Duodenal mucosa (tissue), 2 donors: ENCODE measurements around the gene TOB2.

ENCODE experiments used
- H3K27ac ChIP-seq: one replicate; pipeline ENCODE4 v1.7.0; 2013; ENCODE audit warnings: low read depth, low read length
- H3K27me3 ChIP-seq, 2 donors: one replicate each; pipeline ENCODE4 v1.7.0; 2013; ENCODE audit warnings: low read length in 2 of 2, control low read depth in 1 of 2; ENCODE audit not compliant: insufficient read depth in 2 of 2, control insufficient read depth in 1 of 2
- H3K36me3 ChIP-seq, 2 donors: one replicate each; pipeline ENCODE4 v1.7.0; 2013; ENCODE audit warnings: low read length in 2 of 2, control low read depth in 1 of 2; ENCODE audit not compliant: insufficient read depth in 2 of 2, control insufficient read depth in 1 of 2
- H3K4me1 ChIP-seq, 2 donors: one replicate each; pipeline ENCODE4 v1.7.0; 2013; ENCODE audit warnings: low read length in 2 of 2, control low read depth in 1 of 2; ENCODE audit not compliant: insufficient read depth in 2 of 2, control insufficient read depth in 1 of 2
- H3K4me3 ChIP-seq, 2 donors: one replicate each; pipeline ENCODE4 v1.7.0; 2013; ENCODE audit warnings: low read length in 2 of 2, low read depth in 1 of 2
- H3K9ac ChIP-seq, 2 donors: one replicate each; pipeline ENCODE4 v1.7.0; 2013; ENCODE audit warnings: low read length in 2 of 2, low read depth in 1 of 2
- H3K9me3 ChIP-seq, 2 donors: one replicate each; pipeline ENCODE4 v1.7.0; 2013; ENCODE audit warnings: low read length in 2 of 2, control low read depth in 1 of 2; ENCODE audit not compliant: control insufficient read depth in 1 of 2

TOB2 gene, protein sequence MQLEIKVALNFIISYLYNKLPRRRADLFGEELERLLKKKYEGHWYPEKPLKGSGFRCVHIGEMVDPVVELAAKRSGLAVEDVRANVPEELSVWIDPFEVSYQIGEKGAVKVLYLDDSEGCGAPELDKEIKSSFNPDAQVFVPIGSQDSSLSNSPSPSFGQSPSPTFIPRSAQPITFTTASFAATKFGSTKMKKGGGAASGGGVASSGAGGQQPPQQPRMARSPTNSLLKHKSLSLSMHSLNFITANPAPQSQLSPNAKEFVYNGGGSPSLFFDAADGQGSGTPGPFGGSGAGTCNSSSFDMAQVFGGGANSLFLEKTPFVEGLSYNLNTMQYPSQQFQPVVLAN

DNA sequence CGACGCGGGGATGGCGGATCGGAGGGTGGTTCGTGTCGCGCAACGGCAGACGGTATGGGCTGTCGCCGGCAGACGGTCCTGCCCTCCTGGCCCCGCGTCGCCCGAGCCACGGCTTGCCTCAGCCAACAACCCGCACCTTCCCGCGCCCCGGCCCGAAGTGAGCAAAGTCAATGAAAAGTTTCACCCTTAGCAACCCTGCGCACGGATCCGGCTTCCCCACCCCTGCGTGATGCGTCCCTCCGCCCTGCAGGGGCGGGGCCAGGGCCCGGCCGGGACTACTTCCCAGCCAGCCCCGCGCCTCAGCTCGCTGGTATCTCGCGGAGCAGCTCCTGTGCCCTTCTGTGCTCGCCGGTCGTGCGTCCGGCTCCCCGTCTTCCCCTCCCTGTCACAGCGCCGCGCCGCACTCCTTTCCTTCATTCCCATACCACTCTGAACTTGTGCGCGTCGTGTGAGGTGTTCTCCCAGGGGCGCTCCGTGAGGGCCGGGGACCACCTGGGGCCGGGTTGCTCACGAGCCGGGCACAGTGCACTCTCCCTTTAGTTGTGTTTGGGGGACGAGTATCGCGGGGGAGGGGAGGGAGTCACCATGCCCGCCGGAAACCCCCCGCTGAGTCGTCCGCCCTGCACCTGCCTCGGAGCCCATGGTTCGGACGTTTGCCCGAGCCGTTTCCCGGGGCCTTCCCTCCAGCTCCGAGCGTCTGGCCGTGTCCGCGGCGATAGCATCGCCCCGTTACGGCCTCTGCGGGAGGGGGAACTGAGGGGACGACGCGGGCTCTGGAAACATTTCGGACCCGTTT, at the start of gene TOB2:
Gene TOB2, minus strand, starts transcription at position 163 of the 796 bp plus-strand sequence. CDS start 9,456 bp downstream, outside the sequence.
- Histone ChIP-seq H3K36me3 (peaks cover 5 to 15% of the 10 kb centered on the region in 2 donors), H3K4me1 (peaks cover 22 to 23% of the 10 kb centered on the region in 2 donors), H3K9me3 (no peaks in the 10 kb centered on the region), H3K27ac (peak within 1 kb of the TSS; percentile 99), H3K4me3 (peak within 1 kb of the TSS; percentile 96 to 97), H3K27me3 (no peaks in the 10 kb centered on the region), H3K9ac (peak within 1 kb of the TSS; percentile 96 to 97)

DNA sequence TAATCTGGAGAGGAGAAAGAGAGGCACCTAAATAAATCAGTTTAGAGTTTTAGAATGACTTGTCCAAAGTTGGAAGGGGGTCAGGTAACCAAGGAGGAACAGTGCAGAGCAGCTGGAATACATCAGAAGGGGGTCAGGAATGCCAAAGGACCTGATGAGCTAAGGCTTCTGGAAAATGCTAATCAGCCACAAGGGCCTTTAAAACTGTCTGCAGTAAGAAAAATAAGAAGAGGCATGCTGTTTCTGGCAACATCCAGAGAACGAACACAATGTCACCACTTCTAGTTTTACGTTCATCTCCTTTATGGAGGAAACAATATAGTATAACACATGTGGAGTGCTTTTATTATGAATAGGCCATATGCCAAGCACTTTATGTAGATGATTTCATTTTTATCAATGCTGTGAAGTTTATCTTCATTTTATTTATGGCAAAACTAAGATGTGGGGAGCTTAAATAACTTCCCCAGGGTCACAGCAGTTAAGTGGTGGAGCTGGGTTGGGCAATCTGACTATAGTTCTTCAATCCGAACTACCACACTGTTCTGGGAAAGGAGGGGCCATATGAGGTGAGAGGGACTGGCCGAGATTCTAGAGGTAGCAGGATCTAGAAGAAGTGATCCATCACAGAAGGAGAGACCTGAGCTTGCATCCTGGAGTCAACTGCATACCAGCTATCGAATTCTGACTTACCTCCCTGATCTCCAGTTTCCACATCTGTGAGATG, 44.9 kb upstream of the TOB2 start:
- H3K36me3 ChIP-seq, result peaks cover 7 to 22% of the 10 kb centered on the region in 2 donors
- H3K9me3 ChIP-seq, result no peaks in the 10 kb centered on the region
- peaks cover 25 to 42% of the 10 kb centered on the region in 2 donors for H3K4me1 ChIP-seq
- no peak overlapping the region for H3K4me3 ChIP-seq
- no peak overlapping the region for H3K9ac ChIP-seq
- H3K27ac ChIP-seq, result no peak overlapping the region
- H3K27me3 ChIP-seq, result no peaks in the 10 kb centered on the region

DNA sequence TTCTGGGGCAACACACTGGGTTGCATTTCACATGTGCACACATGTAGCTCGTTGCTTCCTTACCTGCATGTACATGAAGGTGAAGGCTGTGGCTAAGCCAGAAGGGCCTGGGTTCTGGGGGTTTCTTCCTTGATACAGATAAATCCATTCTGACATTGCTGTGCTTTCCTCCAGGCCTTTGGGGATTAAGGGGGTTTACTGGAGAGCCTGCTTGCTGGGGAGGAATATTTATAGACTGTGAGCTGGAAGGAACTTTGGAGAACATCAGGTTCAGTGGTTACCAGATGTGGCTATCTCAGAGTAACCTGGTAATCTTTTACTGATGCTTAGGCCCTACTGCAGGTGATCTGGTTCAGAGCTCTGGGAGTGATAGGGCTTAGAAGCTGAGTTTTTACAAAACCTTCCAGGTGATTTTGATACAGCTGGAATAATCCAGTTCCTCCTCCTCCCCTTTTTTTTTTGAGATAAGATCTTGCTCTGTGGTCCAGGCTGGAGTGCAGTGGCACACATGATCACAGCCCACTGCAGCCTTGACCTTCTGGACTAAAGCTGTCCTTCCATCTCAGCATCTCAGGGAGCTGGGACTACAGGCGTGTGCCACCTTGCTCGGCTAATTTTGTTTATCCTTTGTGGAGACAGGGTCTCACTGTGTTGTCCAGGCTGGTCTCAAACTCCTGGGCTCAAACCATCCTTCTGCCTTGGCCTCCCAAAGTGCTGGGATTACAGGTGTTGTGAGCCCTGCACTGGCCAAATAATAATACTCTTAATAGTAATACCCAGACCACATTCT, 42.2 kb upstream of the TOB2 start:
- Histone ChIP-seq H3K4me3 (no peak overlapping the region), H3K9me3 (no peaks in the 10 kb centered on the region), H3K27ac (no peak overlapping the region), H3K36me3 (peaks cover 4 to 8% of the 10 kb centered on the region in 2 donors), H3K4me1 (peaks cover 34 to 49% of the 10 kb centered on the region in 2 donors), H3K27me3 (no peaks in the 10 kb centered on the region), H3K9ac (peak overlapping the region in 1 of 2 donors; percentile 52)

DNA sequence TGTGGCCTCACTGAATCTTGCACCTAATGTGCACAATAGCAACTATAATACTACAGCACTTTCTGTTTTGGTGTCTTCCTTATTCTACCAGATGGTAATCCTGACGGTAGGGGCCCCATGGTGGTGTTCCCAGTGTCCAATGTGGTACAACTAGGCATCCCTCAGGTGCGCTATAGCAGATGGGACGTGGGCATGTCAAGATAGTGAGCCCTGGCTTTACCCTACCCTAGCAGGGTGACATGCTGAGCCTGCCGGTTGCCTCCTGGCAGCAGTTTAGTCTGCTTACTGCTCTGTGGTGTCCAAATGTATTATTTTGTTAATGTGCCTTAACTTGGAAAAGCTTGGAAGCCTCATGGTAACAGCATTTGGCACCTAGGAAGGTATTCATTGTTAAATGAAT, 41.5 kb upstream of the TOB2 start:
- Histone ChIP-seq H3K27ac (no peak overlapping the region), H3K9me3 (no peaks in the 10 kb centered on the region), H3K9ac (peak overlapping the region in 1 of 2 donors; percentile 52)

DNA sequence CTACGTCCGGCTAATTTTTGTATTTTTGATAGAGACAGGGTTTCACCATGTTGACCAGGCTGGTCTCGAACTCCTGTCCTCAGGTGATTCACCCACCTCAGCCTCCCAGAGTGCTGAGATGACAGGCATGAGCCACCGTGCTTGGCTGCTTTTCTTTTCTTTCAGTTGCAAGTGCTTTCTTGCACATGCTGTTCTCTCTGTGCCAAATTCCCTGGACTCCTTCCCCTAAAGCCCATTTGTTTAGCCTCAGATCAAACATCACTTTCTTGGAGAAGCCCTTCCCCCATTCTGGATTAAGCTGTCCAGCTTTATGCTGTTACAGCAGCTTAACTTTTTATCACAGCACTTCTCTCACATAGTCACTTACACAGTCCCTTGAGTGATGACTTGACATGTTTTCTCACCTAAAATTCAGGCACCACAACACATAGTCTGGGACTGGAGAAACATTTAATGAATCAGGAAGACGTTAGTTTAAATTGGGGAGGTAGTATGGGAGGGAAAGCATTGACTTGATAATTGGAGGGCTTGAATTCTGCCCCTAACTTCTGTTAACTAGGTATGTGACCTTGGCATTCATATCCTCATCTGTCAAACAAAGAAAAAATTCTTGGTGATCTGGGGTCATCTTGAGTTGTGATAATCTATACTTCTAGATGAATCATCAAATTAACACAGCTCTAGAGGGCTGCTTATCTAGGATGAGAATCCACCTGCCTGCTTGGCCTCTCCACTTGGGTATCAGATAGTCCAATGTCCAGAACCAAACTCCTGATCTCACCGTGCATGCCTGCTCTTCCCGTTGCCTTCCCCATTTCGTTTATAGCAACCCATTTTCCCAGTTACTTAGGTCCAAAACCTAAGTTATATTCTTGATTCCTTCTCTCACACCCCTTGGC, 40.7 kb upstream of the TOB2 start:
- H3K36me3 ChIP-seq, result peaks cover 0 to 10% of the 10 kb centered on the region in 2 donors
- no peak overlapping the region for H3K9ac ChIP-seq
- no peak overlapping the region for H3K4me3 ChIP-seq
- H3K27me3 ChIP-seq, result no peaks in the 10 kb centered on the region
- peaks cover 38 to 60% of the 10 kb centered on the region in 2 donors for H3K4me1 ChIP-seq
- H3K9me3 ChIP-seq, result no peaks in the 10 kb centered on the region
- H3K27ac ChIP-seq, result no peak overlapping the region

More for the DNA sequence above, 41.5 kb upstream of the TOB2 start:
- Histone ChIP-seq H3K4me3 (no peak overlapping the region), H3K27me3 (no peaks in the 10 kb centered on the region), H3K36me3 (peaks cover 2 to 10% of the 10 kb centered on the region in 2 donors), H3K4me1 (peaks cover 38 to 53% of the 10 kb centered on the region in 2 donors)

DNA sequence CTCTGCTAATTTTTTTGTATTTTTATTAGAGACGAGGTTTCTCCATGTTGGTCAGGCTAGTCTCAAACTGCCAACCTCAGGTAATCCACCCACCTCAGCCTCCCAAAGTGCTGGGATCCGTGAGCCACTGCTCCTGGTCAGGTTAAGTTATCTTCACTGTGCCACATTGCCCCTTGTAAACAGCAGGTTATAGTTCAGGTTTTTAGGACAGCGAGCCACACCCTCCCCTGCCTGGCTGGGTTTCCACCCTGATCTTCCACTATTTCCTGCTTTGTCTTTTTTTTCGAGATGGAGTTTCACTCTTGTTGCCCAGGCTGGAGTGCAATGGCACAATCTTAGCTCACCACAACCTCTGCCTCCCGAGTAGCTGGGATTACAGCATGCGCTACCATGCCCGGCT, 38.4 kb upstream of the TOB2 start:
- Histone ChIP-seq H3K4me1 (peaks cover 49 to 55% of the 10 kb centered on the region in 2 donors), H3K27ac (no peak overlapping the region)

DNA sequence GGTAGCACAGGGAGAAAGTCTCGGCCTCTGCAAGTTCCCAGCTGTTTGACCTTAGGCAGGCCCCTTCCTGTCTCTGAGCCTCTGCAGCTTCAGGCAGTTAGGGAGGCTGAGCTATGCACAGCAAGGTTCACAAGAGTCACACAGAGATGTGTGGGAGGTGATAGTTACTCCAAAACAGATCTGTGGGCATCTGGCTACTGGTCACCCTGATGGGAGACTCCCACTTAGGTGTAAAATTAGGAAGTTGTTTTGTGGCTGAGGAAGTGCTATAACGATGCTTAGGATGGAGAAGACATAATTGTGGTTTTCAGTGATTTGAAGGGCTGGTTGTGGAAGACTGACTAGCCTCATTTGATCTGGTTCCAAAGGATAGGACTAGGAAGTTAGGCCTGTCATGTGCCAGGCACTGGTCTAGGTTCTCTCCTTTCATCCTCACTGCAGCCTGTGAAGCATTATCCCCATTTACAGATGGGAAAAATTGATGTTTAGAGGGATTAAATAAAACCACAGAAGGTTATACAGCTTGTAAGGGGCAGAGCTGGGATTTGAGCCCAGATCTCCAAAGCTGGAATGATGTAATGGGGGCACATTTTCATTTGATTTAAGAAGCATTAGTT, 35.8 kb upstream of the TOB2 start:
- no peak overlapping the region for H3K9ac ChIP-seq
- H3K9me3 ChIP-seq, result no peaks in the 10 kb centered on the region
- H3K4me3 ChIP-seq, result no peak overlapping the region
- H3K27ac ChIP-seq, result peak overlapping the region; percentile 11
- peaks cover 0 to 24% of the 10 kb centered on the region in 2 donors for H3K36me3 ChIP-seq
- peaks cover 33 to 43% of the 10 kb centered on the region in 2 donors for H3K4me1 ChIP-seq
- H3K27me3 ChIP-seq, result no peaks in the 10 kb centered on the region

More for the DNA sequence above, 38.4 kb upstream of the TOB2 start:
- Histone ChIP-seq H3K36me3 (peaks cover 0 to 17% of the 10 kb centered on the region in 2 donors), H3K9ac (no peak overlapping the region), H3K9me3 (no peaks in the 10 kb centered on the region), H3K27me3 (no peaks in the 10 kb centered on the region), H3K4me3 (no peak overlapping the region)

DNA sequence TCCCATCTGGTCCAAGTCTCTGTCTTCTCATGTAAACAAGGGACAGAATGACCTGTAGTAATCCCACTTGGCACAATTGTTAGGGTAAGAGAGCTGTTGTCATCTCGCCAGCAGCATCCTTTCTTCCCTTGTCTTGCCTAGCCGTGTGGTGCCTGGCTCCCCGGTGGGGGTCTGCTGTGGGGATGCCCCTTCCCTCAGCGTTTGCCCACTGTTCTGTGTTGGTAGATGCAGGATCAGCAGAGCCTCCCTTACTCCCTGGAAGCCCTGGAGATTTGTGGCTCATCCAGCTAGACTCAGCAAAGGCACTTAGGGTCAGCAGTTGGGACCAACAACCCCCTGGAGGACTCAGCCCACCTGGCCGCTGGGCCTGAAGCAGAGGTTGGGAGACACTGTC, 35.3 kb upstream of the TOB2 start:
- H3K4me3 ChIP-seq, result no peak overlapping the region
- no peak overlapping the region for H3K9ac ChIP-seq
- H3K27me3 ChIP-seq, result no peaks in the 10 kb centered on the region
- peaks cover 28 to 38% of the 10 kb centered on the region in 2 donors for H3K4me1 ChIP-seq
- peaks cover 0 to 22% of the 10 kb centered on the region in 2 donors for H3K36me3 ChIP-seq
- no peak overlapping the region for H3K27ac ChIP-seq
- H3K9me3 ChIP-seq, result no peaks in the 10 kb centered on the region
